ENCODE data around the gene KRT80.

- TF ChIP-seq POLR2AphosphoS5 (IDR thresholded peaks at IDR 0.05; ENCODE audit: low read depth, low read length) (no peak), CTCF (IDR thresholded peaks at IDR 0.05 in 2 of 3, conservative IDR thresholded peaks at IDR 0.05 in 1 of 3; ENCODE audit: borderline replicate concordance in 1 of 3, insufficient read depth in 1 of 3, low read depth in 2 of 3, low read length in 2 of 3) (no peak)
Observed at GRCh38 chr12:52130711-52131110, 61.1 kb downstream of the KRT80 start.
